Activated effector memory CD4-positive, alpha-beta T cell treated with anti-CD3 and anti-CD28 coated beads, Interleukin-2, amount 50 U/mL, for 16 hours (primary cell): Measurements from ENCODE around the gene CCBE1.
"Not testable (repeated sequence)": the region's sequence is repeated elsewhere in the genome, so short reads cannot be mapped to it uniquely, and the experiment has no call there.

Source experiments
- DNase-seq: peaks from one replicate; pipeline ENCODE4 v3.0.0-alpha.2; 2020

Gene CCBE1

GRCh38 chr18:59650266-59650820 is 46.9 kb downstream of the CCBE1 start:
- DNase-seq, result no peak

GRCh38 chr18:59649591-59649990 is 47.6 kb downstream of the CCBE1 start:
- DNase-seq, result no peak

- DNase-seq, result not testable (repeated sequence)
Observed at GRCh38 chr18:59648469-59648868, 48.8 kb downstream of the CCBE1 start.

- no peak for DNase-seq
Observed at GRCh38 chr18:59646963-59647307, 50.3 kb downstream of the CCBE1 start.

- DNase-seq, result no peak
Observed at GRCh38 chr18:59646228-59646962, 50.8 kb downstream of the CCBE1 start.

- no peak for DNase-seq
Observed at GRCh38 chr18:59643740-59644139, 53.5 kb downstream of the CCBE1 start.

GRCh38 chr18:59640721-59641120 is 56.5 kb downstream of the CCBE1 start:
- no peak for DNase-seq

- no peak for DNase-seq
Observed at GRCh38 chr18:59639821-59640220, 57.4 kb downstream of the CCBE1 start.

- no peak for DNase-seq
Observed at GRCh38 chr18:59639136-59639535, 58.1 kb downstream of the CCBE1 start.

GRCh38 chr18:59633961-59634485 is 63.2 kb downstream of the CCBE1 start:
- no peak for DNase-seq

- no peak for DNase-seq
Observed at GRCh38 chr18:59633317-59633716, 63.9 kb downstream of the CCBE1 start.

- DNase-seq, result no peak
Observed at GRCh38 chr18:59631583-59632181, 65.5 kb downstream of the CCBE1 start.

- no peak for DNase-seq
Observed at GRCh38 chr18:59629894-59630293, 67.3 kb downstream of the CCBE1 start.

GRCh38 chr18:59628995-59629394 is 68.2 kb downstream of the CCBE1 start:
- DNase-seq, result no peak

GRCh38 chr18:59627414-59627813 is 69.8 kb downstream of the CCBE1 start:
- DNase-seq, result no peak

- DNase-seq, result no peak
Observed at GRCh38 chr18:59624369-59624765, 72.9 kb downstream of the CCBE1 start.

- DNase-seq, result no peak
Observed at GRCh38 chr18:59623456-59624368, 73.5 kb downstream of the CCBE1 start.

GRCh38 chr18:59621027-59621426 is 76.2 kb downstream of the CCBE1 start:
- no peak for DNase-seq

- no peak for DNase-seq
Observed at GRCh38 chr18:59620381-59620780, 76.8 kb downstream of the CCBE1 start.

- DNase-seq, result no peak
Observed at GRCh38 chr18:59619816-59620215, 77.4 kb downstream of the CCBE1 start.

GRCh38 chr18:59617468-59617932 is 79.7 kb downstream of the CCBE1 start:
- no peak for DNase-seq

- DNase-seq, result no peak
Observed at GRCh38 chr18:59616501-59616900, 80.7 kb downstream of the CCBE1 start.

GRCh38 chr18:59613903-59614302 is 83.3 kb downstream of the CCBE1 start:
- DNase-seq, result no peak
